Retina (tissue), 1 donor: Measurements from ENCODE around the gene KANSL3.
"Not testable (repeated sequence)": the region's sequence is repeated elsewhere in the genome, so short reads cannot be mapped to it uniquely, and the experiment has no call there.

Source experiments
- DNase-seq: peaks from one replicate; pipeline ENCODE4 v3.0.0-alpha.2; 2016

The KANSL3 gene

DNA sequence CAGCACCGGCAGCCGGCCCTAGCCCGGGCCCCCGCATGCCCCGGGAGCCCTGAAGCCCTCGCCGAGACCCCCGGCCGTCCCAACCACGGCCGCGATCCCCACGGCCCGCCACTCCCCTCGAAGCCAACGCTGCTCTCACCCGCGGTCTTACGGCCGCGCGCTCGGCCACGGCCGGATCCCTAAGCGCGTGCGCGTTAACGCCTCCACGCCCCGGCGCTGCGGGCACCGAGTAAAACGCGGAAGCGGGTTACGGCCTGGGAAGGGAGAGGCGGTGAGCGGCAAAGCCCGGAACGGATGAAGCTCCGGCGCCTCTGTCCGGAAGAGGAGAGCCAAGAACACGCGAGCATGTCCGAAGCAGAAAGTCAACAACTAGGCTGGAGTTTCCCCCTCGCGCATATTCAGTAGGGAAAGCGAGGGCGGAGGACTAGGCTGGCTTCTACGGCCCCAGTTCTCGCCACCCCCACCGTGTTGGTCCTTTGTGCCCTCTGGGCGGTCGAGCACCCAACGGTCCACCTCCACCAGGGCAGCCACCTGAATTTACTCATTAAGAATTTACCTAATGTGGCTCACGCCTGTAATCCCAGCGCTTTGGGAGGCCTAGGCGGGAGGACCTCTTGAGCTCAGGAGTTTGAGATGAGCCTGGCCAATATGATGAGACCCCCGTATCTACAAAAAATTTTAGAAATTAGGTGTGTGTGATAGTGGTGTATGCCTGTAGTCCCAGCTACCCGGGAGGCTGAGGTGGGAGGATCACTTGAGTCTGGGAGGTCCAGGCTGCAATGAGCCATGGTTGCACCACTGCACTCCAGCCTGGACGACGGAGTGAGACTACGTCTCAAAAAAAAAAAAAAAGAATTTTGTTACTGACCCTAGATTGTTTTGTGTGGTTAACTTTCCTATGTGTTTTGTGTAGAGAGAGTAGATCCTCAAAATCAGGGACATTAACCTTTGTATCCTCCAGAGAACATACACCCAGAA, at the start of gene KANSL3:
Gene KANSL3 (minus strand): TSS at position 169 of the 978 bp plus-strand sequence. CDS start 1,177 bp downstream, outside the sequence.
- peak; percentile 99 for DNase-seq

DNA sequence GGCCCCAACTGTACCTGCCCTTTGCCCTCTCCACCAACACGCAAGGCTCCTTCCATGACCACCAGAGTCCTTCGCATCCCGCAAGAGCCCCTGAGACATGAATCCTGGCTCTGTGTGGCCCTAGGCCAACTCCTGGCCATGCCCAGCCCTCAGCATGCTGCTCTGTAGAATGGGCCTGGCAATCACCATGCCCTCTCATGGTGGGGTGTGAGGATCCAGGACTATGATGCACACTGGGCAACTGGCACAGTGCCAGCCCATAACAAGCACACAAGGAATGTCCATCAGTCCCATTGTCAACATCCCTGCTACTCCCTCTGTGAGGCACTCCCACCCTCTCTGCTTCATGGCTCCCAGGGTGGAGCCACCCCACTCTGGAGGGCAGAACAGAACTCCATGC, 49.2 kb upstream of the KANSL3 start:
- no peak for DNase-seq

DNA sequence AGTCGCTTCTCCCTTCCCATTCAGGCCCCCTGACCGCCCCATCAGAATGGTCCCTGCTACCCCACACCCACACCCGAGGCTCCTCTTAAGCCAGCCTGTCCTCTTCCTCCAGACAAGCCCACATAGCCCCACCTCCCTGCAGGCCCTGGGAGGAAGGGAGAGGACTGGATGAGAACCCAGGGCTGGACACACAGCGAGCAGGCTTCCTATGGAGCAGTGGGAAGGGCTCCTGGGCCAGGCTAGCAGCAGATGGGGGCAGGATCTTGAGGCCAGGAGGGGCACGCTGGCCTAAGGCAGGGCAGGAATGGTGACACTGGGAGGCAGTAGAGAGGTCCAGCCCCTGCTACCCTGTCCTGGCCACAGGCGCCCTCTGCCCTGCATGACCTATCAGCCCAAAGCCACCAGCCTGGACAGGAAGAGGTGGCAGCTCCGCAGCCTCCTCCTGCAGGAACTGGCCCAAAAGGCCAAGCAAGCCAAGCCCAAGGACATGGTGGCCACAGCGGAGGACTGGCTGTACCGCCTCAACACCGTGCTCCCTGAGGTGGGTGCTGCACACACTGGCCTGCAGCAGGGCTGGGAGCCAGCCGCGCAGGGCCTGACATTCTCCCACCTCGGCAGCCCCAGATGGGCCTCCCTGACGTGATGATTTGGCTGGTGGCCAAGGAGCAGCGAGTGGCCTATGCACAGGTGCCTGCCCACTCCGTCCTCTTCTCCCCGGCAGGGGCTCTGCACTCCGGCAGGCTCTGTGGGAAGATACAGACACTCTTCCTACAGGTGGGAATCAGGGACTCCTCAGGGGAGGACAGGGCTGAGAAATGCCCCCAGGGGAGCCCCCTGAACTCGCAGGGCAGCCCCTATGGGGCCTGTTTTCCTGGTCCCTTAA, 47.7 kb upstream of the KANSL3 start:
- peak; percentile 44 for DNase-seq

DNA sequence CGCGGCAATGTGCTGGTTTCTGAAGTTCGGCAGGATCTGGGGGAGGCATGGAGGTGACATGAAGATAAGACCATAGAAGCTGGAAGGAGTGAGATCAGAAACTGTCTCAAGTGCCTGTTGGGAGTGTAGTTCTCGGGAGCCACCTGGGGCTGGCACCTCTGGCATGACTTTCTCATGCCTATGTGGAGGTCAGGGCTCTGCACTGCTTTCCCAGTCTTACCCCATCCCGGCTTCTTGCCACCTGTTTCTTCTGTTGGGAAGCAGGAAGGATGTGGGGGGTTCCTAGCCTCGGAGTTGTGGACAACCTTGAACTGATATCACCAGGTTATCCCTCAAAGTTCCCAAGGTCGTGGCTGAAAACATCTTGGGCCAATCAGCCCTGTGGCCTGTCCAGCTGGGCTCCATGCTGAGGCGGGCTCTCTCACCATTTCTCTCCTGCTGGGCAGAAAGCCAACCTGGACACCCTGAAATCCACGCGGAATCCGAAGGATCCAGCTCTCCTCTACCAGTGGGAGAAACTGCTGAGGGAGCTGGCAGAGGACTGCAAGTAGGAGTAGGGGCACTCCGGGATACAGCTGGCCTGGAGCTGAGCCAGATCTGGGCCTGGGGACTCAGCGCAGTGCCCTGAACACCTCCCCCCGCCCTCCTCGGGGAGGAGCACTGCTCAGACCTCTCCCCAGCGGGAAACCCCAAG, 46.9 kb upstream of the KANSL3 start:
- DNase-seq, result peak; percentile 17

DNA sequence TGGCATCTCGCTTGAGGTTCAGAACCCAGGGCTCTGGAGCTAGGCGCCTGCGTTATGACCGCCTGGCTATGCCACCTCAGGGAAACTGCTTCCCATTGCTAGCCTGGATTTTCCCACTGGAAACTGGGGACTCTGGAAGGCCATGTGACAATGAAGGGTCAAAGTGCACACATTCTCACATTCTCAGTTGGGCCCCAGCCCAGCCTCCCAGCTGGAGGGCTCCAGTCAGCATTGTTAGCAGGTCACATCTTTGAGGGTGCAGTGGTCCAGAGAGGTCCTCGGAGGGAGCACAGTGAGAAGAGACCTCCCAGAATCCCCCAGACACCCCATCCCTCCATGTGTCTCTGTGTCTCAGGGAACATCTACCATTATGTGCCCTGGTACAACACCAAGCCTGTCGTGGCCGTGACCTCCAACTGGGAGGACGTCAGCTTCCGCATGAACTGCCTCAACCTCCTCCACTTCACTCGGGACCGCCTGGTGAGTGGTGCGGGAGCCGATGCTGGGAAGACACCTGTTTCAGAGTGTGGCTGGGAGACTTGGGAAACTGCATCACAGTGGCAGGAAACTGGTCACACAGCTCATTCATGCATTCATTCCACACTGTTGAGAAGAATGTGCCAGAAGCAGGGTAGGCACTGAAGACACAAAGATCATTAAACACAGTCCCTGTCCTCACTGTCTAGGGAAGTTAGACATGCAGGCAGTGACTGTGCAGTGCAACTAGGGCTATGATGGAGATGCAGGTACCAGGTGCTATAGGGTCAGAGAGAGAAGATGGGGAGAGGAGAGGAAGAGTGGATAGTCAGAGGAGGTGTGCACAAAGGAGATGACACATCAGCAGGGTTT, 46.1 kb upstream of the KANSL3 start:
- peak; percentile 22 for DNase-seq

DNA sequence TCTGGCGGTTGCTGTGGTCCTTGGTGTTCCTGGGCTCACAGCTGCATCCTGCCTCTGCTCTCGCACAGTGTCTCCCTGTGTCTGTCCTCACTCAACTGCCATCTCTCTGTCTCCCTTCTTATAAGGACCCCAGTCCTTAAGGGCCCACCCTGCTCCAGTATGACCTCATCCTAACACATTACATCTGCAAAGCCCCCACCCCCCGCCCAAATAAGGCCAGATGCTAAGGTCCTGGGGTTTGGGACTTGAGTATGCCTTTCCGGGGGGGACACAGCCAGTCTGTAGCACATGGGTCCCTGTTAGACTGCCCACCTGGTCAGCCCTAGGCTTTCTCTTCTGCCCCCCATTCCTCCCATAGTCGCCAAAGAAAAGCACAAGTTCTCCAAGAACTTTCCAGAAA, 45.2 kb upstream of the KANSL3 start:
- no peak for DNase-seq

DNA sequence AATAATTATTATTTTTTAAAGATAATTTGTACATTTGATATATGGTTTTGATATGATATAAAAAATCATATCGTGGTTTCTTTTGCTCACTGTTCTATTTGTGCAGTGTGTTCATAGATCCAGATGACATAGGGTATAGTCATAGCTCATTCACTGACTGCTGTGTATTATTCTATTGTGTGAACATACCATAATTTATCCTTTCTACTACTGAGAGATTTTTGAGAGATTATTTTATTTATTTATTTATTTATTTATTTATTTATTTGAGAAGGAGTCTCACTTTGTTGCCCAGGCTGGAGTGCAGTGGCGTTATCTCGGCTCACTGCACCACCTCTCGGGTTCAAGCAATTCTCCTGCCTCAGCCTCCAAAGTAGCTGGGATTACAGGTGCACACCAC, 43.4 kb upstream of the KANSL3 start:
- no peak for DNase-seq

DNA sequence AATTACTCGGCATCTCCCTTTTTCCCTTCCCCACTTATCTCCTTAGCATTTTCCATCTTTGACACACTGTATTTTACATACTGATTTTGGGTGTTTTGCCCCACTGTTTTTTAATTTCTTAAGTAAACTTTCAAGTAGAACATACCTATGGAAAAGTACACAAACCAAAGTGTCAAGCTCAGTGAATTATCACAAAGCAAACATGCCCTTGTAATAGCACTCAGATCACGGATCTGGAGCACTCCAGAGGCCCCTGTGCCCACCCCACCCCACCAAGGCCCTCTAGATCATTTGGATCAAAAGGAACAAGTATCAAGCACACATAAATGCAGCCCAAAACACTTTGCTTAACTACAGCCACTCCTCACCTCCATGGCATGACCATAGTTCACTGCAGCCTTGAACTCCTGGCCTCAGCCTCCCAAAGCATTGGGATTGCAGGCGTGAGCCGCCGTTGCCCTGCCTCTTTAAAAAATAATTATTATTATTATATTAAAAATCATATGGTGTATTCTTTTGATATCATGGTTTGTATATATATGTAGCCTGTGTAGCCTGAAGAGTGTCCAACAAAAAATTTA, 42.5 kb upstream of the KANSL3 start:
- DNase-seq, result no peak

DNA sequence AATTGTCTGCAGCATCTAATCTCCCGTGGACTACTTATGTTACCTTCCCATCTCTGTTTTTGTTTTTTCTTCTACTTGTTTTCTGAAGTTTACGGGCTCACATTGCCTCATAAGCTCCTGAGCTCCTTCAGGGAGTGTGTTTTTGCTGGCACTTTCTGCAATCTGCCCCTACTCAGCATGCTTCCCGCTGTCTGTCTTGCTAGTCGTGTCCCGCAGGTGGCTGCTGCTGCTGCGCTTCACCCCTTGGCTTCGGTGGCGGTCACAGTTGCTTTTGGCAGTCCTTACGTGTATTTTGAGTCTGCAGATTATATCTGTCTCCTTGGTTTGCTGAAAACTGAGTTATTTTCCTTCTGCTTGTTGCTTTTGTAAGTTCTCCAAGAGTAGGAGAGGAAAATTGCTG, 41.7 kb upstream of the KANSL3 start:
- DNase-seq, result no peak

DNA sequence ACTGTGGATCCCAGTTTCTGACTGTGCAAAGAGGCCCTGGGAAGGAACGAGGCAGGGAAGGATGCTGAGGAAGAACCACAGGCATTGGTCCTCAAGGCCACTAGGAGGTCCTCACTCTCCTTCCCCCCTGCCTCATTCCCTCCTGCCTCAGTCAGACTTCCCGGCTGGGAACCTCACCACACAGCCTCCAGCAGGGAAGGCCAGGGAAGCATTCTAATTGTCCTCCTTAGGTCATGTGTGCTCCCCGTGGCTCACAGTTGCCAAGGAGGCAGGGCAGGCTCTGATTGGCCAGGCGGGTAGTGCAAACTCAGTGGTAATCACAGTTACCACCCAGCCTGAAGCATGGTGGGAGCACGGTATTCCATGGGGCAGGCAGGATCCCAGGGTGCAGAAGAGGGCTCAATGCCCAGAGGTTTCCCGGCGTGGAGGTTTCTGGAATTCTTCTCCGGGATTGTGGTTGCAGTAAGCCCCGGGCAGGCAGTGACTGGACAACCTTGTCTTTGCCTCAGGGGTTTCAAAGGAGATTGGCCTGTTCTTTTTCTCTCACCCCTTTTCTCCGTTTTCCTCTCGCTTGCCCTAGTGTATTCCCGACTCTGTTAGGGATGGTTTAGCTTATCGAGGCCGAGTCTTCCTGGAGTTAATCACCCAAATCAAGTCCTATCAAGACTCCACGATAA, 31.6 kb upstream of the KANSL3 start:
- DNase-seq, result no peak

DNA sequence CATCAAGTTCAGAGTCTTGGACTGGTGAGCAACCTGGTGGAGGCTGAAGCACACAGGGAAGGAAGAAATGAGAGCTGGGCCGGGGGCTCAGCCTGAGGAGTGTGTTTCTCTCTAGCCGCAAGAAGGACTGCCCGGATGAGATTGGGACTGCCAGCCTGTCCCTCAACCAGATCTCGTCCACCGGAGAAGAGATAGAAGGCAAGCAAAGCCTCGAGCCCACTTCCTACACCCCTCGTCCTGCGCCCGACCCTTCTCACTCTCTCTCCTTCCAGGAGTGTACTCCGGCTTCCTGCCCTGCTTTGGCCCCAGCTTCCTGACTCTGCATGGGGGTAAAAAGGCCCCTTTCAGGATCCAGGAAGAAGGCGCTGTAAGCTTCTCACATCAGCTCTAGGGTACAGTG, 30.7 kb upstream of the KANSL3 start:
- no peak for DNase-seq

DNA sequence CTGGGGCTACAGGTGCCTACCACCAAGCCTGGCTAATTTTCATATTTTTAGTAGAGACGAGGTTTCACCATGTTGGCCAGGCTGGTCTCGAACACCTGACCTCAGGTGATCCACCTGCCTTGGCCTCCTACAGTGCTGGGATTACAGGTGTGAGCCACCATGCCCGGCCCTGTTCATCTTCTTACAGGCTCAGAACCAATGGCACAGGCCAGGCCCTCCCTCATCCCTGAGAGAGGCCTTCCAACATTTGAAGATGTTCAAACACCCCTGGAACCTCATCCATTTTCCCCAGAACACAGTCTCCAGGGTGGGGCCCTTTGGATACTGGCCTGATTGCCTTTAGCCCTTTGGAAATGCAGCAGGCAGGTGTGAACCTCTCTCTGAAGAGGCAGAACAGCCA, 27.6 kb upstream of the KANSL3 start:
- DNase-seq, result not testable (repeated sequence)

DNA sequence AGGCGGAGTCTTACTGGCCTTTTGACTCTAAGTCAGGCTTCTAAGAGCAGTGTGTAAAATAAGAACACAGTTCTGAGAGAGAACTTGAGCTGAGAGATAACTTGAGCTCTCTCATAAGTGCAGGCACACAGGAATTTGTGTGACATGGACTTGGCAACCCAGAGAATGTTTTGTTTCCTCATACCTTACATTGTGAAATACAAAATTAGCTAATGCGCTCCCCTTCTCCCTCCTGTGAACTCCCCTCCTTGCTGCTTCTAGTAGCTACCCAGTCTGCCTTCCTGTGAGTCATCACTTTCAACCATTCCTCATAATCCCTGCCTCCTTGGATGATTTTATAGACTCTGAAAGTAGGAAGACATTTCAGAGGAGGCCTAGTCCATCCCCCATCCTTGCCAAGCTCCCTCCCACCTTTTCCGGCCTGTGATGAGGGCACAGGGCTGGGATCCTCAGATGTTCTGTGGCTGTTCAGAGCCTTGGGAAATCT, 27.0 kb upstream of the KANSL3 start:
- no peak for DNase-seq

DNA sequence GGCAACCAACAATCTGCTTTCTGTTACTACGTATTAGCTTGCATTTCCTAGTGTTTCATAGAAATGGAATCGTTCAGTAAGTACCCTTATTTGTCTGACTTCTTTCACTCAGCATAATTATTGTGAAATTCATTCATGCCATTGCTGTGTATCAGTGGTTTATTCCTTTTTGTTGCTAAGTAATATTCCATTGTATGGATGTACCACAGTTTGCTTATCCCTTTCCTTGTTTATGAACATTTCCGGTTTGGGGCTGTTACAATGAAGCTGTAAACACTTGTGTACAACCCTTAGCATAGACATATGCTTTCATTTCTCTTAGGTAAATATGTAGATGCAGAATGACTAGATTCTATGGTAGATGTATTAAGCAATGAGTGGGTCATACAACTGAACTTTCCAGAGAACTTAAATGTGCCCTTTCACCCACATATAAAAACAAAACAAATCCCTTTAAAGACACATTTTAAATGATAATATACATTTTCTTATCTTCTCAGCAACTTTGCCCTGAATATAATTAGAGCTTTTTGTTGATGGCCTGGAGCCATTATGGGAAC, 26.3 kb upstream of the KANSL3 start:
- no peak for DNase-seq

DNA sequence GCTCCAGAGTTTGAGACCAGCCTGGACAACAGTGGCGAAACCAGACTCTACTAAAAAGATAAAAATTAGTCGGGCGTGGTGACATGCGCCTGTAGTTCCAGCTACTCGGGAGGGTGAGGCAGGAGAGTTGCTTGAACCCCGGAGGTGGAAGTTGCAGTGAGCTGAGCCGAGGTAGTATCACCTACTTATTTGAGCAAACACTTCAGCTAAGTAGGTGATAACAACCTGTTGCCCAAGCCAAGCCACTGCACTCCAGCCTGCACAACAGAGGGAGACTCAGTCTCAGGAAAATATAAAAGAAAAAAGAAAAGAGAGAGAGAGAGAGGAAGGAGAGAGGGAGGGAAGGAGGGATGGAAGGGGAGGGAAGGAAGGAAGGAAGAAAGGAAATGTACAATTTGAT, 25.7 kb upstream of the KANSL3 start:
- DNase-seq, result no peak

DNA sequence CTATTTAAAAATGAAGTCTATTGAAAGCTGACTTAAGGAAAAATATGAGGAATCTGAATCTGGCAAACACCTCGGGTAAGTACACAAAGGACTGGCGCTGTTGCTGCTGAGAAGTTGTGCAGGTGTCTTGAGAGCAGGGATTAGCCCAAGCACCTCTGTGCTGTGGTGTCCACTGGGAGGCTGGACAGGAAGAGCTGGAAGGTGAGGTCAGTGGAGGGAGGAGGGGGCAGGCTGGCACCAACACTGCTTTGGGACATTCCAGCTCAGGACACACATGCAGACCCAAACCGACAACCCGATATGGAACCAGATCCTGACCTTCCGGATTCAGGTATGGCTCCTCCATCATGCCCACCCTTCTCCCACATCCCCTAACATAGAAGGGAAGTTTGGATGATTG, 25.1 kb upstream of the KANSL3 start:
- no peak for DNase-seq

DNA sequence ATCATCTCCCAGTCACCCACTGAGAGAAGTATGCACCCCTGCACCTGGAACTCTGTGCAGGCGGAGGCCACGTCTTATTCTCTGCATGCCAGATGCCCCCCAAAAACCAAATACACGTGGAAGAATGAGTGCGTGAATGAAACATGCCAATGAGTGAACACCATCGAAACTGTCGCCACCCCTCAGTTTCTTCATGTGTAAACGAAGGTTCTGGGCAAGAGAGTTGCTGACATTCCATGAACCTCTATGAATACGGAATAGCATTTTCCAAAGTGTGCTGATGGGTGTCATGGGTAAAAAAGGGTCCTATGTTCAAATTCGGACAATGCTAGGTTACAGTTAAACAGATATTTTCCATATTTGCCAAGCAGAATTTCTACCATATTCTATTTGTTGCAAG, 24.2 kb upstream of the KANSL3 start:
- DNase-seq, result no peak

DNA sequence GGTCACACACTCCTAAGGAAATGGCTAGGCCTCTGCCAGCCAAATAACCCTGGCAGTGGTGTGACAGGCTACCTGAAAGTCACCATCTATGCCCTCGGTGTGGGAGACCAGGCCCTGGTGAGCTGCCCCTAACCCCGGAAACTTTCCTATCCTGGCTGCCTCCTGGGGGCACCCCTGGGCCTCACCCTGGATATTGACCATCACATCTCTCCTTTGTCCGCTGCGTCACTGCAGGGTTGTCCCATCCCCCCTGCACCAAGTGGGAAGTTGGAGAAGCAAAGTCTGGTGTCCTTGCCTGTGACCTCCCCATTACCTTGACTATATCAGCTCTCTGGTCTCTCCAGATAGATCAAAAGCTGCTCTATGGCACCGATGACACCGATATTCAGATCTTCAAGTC, 23.2 kb upstream of the KANSL3 start:
- DNase-seq, result no peak

DNA sequence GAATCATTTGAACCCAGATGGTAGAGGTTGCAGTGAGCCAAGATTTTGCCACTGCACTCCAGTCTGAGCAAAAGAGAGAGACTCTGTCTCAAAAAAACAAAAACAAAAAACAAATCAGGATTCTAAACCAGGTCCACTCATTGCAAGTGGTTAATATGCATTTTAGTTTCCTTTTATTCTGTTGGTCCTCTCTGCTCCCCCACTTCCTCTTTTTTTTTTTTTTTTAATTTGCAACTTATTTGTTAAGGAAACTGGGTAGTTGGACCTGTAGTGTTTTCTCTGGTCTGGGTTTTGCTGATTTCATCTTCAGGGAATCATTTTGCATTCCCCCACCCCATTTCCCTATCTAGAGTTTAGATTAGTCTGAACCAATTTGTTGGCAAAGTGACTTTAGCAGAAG, 18.4 kb upstream of the KANSL3 start:
- DNase-seq, result no peak

DNA sequence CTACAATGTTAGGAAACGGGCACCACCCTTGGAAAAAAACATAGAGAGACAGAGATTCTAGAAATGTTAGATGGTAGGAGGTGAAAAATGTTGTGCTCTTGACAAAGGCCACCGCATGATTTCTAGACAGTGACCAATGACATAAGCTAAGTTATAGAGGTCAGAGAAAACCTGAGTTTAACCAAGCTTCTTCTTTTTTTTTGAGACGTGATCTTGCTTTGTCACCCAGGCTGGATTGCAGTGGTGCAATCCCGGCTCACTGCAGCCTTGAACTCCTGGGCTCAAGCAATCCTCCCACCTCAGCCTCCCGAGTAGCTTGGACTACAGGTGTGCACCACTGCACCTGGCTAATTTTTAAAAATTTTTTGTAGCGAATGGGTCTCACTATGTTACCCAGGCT, 17.4 kb upstream of the KANSL3 start:
- no peak for DNase-seq

DNA sequence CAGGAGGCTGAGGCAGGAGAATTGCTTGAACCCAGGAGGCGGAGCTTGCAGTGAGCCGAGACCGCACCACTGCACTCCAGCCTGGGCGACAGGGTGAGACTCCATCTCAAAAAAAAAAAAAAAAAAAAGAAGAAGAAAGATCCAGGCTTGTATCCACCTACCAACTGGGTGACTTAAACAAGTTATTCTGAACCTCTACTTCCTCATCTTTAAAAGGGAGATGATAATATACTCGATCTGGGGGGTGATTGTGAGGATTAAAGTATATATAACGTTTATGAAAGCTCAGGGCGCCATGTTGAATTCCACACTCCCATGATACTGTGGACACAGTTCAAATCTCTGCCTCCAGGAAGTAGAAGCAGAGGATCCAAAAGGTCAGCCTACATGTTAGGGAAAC, 16.7 kb upstream of the KANSL3 start:
- not testable (repeated sequence) for DNase-seq
